B cell (primary cell): ENCODE data around the gene GGCT. TPM values are rescaled to one million over a fixed set of nuclear protein-coding genes. Genes with fewer than 3 reads are reported as not detected.

Source experiments
- ATAC-seq: fragments of 200-7000 bp; cut with Tn5 transposase; one replicate; pipeline ENCODE4 v1.10.0; 2021; ENCODE audit warnings: low read depth, mild to moderate bottlenecking, moderate number of reproducible peaks, moderate library complexity
- CTCF ChIA-PET: fragments of 350-600 bp; sonication (Branson Sonifier 250); formaldehyde crosslinking; loops from one replicate; lab custom pipeline; 2021; ENCODE audit warnings: antibody characterized with exemption, inconsistent platforms; lab: Charles Lee
- POLR2A ChIA-PET: fragments of 350-600 bp; sonication (Branson Sonifier 250); formaldehyde crosslinking; loops from one replicate; lab custom pipeline; 2021; ENCODE audit warnings: antibody characterized with exemption; lab: Charles Lee
- DNase-seq: peaks from one replicate; pipeline ENCODE4 v3.0.0; 2013
- H2AFZ ChIP-seq: 2 replicates; pipeline ENCODE4 v1.6.1; 2012; ENCODE audit warnings: mild to moderate bottlenecking, low read depth, low read length; ENCODE audit not compliant: insufficient read depth, poor library complexity, severe bottlenecking
- H3K27ac ChIP-seq, 2 donors: 1 replicate in 1 of 2; 2 replicates in 1 of 2; pipeline ENCODE4 v1.5.1; 2012 to 2013; ENCODE audit warnings: low read length in 2 of 2, mild to moderate bottlenecking in 2 of 2, moderate library complexity in 1 of 2
- H3K27me3 ChIP-seq, 4 experiments: fragments of 200-600 bp in 1 of 4; sonication (generic) in 1 of 4; replicated peaks in 1 of 4; 1 replicate in 2 of 4; 2 replicates in 2 of 4; pipeline versions ENCODE4 v1.6.1 to v1.7.0; 2013 to 2016; ENCODE audit warnings: low read length in 3 of 4, mild to moderate bottlenecking in 2 of 4, mixed read lengths in 1 of 4, moderate library complexity in 1 of 4; ENCODE audit not compliant: insufficient read depth in 4 of 4, control insufficient read depth in 3 of 4; ENCODE audit errors: control extremely low read depth in 1 of 4
- H3K36me3 ChIP-seq, 2 experiments: replicated peaks in 1 of 2; 1 replicate in 1 of 2; 2 replicates in 1 of 2; pipeline versions ENCODE4 v1.6.1 to v1.7.1; 2013; ENCODE audit warnings: low read length in 1 of 2; ENCODE audit not compliant: insufficient read depth in 2 of 2, control insufficient read depth in 1 of 2; ENCODE audit errors: control extremely low read depth in 1 of 2, extremely low read depth in 1 of 2
- H3K4me1 ChIP-seq, 2 donors: fragments of 200-600 bp in 1 of 2; sonication (generic) in 1 of 2; 1 replicate in 1 of 2; 2 replicates in 1 of 2; pipeline versions ENCODE4 v1.5.1 to v1.6.1; 2013 to 2017; ENCODE audit warnings: low read length in 2 of 2; ENCODE audit not compliant: control insufficient read depth in 2 of 2, insufficient read depth in 2 of 2
- H3K4me2 ChIP-seq: replicated peaks from 2 replicates; pipeline ENCODE3; 2012; ENCODE audit warnings: mild to moderate bottlenecking, low read depth, low read length; ENCODE audit not compliant: poor library complexity, severe bottlenecking
- H3K4me3 ChIP-seq, 5 experiments: fragments of 200-600 bp in 1 of 5; sonication (generic) in 1 of 5; 1 replicate in 3 of 5; 2 replicates in 2 of 5; pipeline versions ENCODE4 v1.5.1 to v1.7.0; 2011 to 2016; ENCODE audit warnings: low read length in 4 of 5, mild to moderate bottlenecking in 4 of 5, low read depth in 2 of 5, control low read depth in 1 of 5, moderate library complexity in 1 of 5; ENCODE audit not compliant: insufficient read depth in 1 of 5; ENCODE audit errors: control extremely low read depth in 1 of 5, extremely low read depth in 1 of 5
- H3K79me2 ChIP-seq: fragments of 200-600 bp; sonication (generic); one replicate; pipeline ENCODE4 v1.6.0; 2016; ENCODE audit warnings: low read length; ENCODE audit not compliant: control insufficient read depth, insufficient read depth
- H3K9ac ChIP-seq: fragments of 200-600 bp; sonication (generic); 2 replicates; pipeline ENCODE4 v1.6.1; 2017; ENCODE audit warnings: mild to moderate bottlenecking, low read length, moderate library complexity
- H3K9me3 ChIP-seq, 3 donors: one replicate each; pipeline versions ENCODE4 v1.6.1 to v1.7.1; 2013; ENCODE audit warnings: low read length in 2 of 3; ENCODE audit not compliant: control insufficient read depth in 2 of 3, insufficient read depth in 1 of 3; ENCODE audit errors: control extremely low read depth in 1 of 3
- H4K20me1 ChIP-seq: 2 replicates; pipeline ENCODE4 v1.6.0; 2012; ENCODE audit warnings: mild to moderate bottlenecking, low read length; ENCODE audit not compliant: insufficient read depth, control insufficient read depth, poor library complexity, severe bottlenecking
- H3K27ac Mint-ChIP-seq: one replicate; pipeline ENCODE4 v1.8.0; 2021; ENCODE audit warnings: mixed read lengths
- H3K27me3 Mint-ChIP-seq: one replicate; pipeline ENCODE4 v1.8.0; 2021; ENCODE audit warnings: mixed read lengths
- H3K4me1 Mint-ChIP-seq: one replicate; pipeline ENCODE4 v1.8.0; 2021; ENCODE audit warnings: mixed read lengths
- H3K4me3 Mint-ChIP-seq: one replicate; pipeline ENCODE4 v1.8.0; 2021; ENCODE audit warnings: mixed read lengths
- H3K9me3 Mint-ChIP-seq: one replicate; pipeline ENCODE4 v1.8.0; 2022; ENCODE audit warnings: mixed read lengths; ENCODE audit not compliant: insufficient read depth
- CTCF ChIP-seq: fragments of 200-600 bp; IDR thresholded peaks from one replicate; pipeline ENCODE4 v1.8.0; 2022; ENCODE audit warnings: antibody characterized with exemption, mild to moderate bottlenecking
- EZH2 ChIP-seq: IDR thresholded peaks from 2 replicates; pipeline ENCODE4 v1.6.1; 2012; ENCODE audit warnings: borderline replicate concordance, low read depth, mild to moderate bottlenecking, moderate library complexity, low read length; ENCODE audit not compliant: insufficient read depth, poor library complexity, severe bottlenecking
- WGBS: methylation state at CpG from one replicate; pipeline ENCODE4 v1.1.5; 2013; ENCODE audit warnings: missing lambda C conversion rate; ENCODE audit not compliant: insufficient coverage; 5-methylcytosine and 5-hydroxymethylcytosine counted together
- intact Hi-C: fragments of 100-400 bp; cut with micrococcal nuclease; formaldehyde crosslinking; loops from one replicate; pipeline ENCODE4 v1.10.0; 2022
- polyA plus RNA-seq: library from polyadenylated mRNA; depleted of rRNA; stranded (reverse); fragments of >200 nt; gene quantifications from 2 replicates; pipeline ENCODE4 v1.2.3, GENCODE V29; 2012
- total RNA-seq, 2 donors: library from RNA; stranded (reverse); fragments of 120-200 nt in 1 of 2; gene quantifications; 1 replicate in 1 of 2; 2 replicates in 1 of 2; pipeline versions ENCODE4 v1.2.3 to v1.2.4, GENCODE V29; 2013 to 2022

GGCT gene
- total and polyA plus RNA-seq, 2 donors (not counting 1 experiment from before 2014, with no cell fraction given) = 8.1 to 12.5 TPM

DNA sequence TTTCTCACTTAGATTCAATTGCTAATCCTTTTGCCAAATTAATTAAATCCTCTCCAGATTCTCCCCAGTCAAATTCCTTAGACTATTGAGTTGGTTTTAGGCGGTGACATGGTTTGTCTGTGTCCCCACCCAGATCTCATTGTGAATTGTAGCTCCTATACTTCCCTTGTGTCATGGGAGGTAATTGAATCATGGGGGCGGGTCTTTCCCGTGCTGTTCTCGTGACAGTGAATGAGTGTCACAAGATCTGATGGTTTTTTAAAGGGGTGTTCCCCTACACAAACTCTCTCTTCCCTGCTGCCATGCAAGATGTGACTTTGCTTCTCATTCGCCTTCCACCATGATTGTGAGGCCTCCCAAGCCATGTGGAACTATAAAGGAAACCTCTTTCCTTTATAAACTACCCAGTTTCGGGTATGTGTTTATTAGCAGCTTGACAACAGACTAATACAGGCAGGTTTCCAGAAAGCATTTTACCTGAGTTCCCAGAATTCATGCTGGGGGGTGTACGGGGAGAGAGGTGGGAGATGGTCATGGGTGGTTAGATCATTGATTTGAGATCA is 45.4 kb upstream of the GGCT start:
- ATAC-seq = no peak

More for the DNA sequence above, 45.4 kb upstream of the GGCT start:
- Histone ChIP-seq H3K4me2 (no peak overlapping the region), H3K36me3 (peaks cover 4 to 8% of the 10 kb centered on the region in 2 experiments), H3K4me3 (no peak overlapping the region), H3K27me3 (no peaks in the 10 kb centered on the region), H3K9me3 (no peaks in the 10 kb centered on the region), H3K9ac (no peak overlapping the region), H3K4me1 (peaks cover 3 to 4% of the 10 kb centered on the region in 2 donors), H3K27ac (no peak overlapping the region), H2AFZ (no peak overlapping the region), H3K79me2 (no peaks in the 10 kb centered on the region), H4K20me1 (no peaks in the 10 kb centered on the region)
- H3K27me3 Mint-ChIP-seq = no peaks in the 10 kb centered on the region
- ChIA-PET POLR2A (no interaction called here), CTCF (interaction anchor here (1.0 to 3.2 kb wide), 10 partner anchors 7 to 274 kb away, joined by 3 to 30 read pairs (median 6); no protein-coding TSS in a partner anchor)
- no CpG with 5 or more reads among the region's 7 CpGs for WGBS
- no peaks in the 10 kb centered on the region for H3K9me3 Mint-ChIP-seq
- intact Hi-C loops = no loop called here
- peaks cover 5% of the 10 kb centered on the region for H3K4me1 Mint-ChIP-seq
- no peak for DNase-seq
- H3K27ac Mint-ChIP-seq = no peak overlapping the region
- H3K4me3 Mint-ChIP-seq = no peak overlapping the region
- TF ChIP-seq EZH2 = no peak
- no peak for TF ChIP-seq CTCF
